SK-N-SH (cell line): ENCODE data around the gene ASB4. TPM values are rescaled to one million over a fixed set of nuclear protein-coding genes. Genes with fewer than 3 reads are reported as not detected.

Experiments
- CTCF ChIA-PET: fragments of 300-600, 350-600 bp; formaldehyde crosslinking; extraction: SDS; loops from one replicate; lab custom pipeline; 2021; lab: Yijun Ruan, JAX
- POLR2A ChIA-PET: fragments of 350-600 bp; sonication (Branson Sonifier 250); formaldehyde crosslinking; extraction: SDS; loops from one replicate; lab custom pipeline; 2020; ENCODE audit warnings: antibody characterized with exemption, inconsistent platforms; lab: Yijun Ruan, JAX
- DNase-seq: peaks from one replicate; pipeline ENCODE4 v3.0.0; 2012
- H2AFZ ChIP-seq: fragments of 200-600 bp; sonication (generic); 2 replicates; pipeline ENCODE4 v1.8.1; 2016; ENCODE audit warnings: antibody characterized with exemption, mild to moderate bottlenecking, low read depth
- H3F3A ChIP-seq: fragments of 200-600 bp; sonication (generic); replicated peaks from 2 replicates; pipeline ENCODE3; 2016; ENCODE audit warnings: antibody characterized with exemption, mild to moderate bottlenecking; ENCODE audit not compliant: insufficient read depth
- H3K27ac ChIP-seq, 2 experiments: fragments of 200-500 bp in 1 of 2; fragments of 200-600 bp in 1 of 2; sonication (Bioruptor generic) in 1 of 2; sonication (generic), shearing (Covaris generic) in 1 of 2; 2 replicates each; pipeline versions ENCODE4 v1.5.1 to v1.6.1; 2014 to 2016; ENCODE audit warnings: low read depth in 2 of 2, inconsistent platforms in 1 of 2, low read length in 1 of 2, mild to moderate bottlenecking in 1 of 2, mixed read lengths in 1 of 2
- H3K27me3 ChIP-seq: fragments of 200-600 bp; sonication (generic), shearing (Covaris generic); 2 replicates; pipeline ENCODE4 v1.6.1; 2016; ENCODE audit warnings: mixed run types; ENCODE audit not compliant: insufficient read depth
- H3K36me3 ChIP-seq, 2 experiments: fragments of 200-500 bp in 1 of 2; fragments of 200-600 bp in 1 of 2; sonication (Bioruptor generic) in 1 of 2; sonication (generic) in 1 of 2; replicated peaks in 1 of 2; 2 replicates each; pipeline versions ENCODE3 to v1.5.1; 2014 to 2016; ENCODE audit warnings: low read length in 1 of 2, mild to moderate bottlenecking in 1 of 2; ENCODE audit not compliant: insufficient read depth in 2 of 2, control insufficient read depth in 1 of 2
- H3K4me1 ChIP-seq, 2 experiments: fragments of 200-500 bp in 1 of 2; fragments of 200-600 bp in 1 of 2; sonication (Bioruptor generic) in 1 of 2; sonication (generic), shearing (Covaris generic) in 1 of 2; 2 replicates each; pipeline versions ENCODE4 v1.5.1 to v1.6.1; 2014 to 2016; ENCODE audit warnings: low read depth in 1 of 2, low read length in 1 of 2, mixed run types in 1 of 2; ENCODE audit not compliant: insufficient read depth in 2 of 2, control insufficient read depth in 1 of 2
- H3K4me2 ChIP-seq: fragments of 200-600 bp; sonication (generic), shearing (Covaris generic); 2 replicates; pipeline ENCODE4 v1.6.1; 2017; ENCODE audit warnings: mixed run types
- H3K4me3 ChIP-seq, 2 experiments: fragments of 200-500 bp in 1 of 2; fragments of 200-600 bp in 1 of 2; sonication (Bioruptor generic) in 1 of 2; sonication (generic), shearing (Covaris generic) in 1 of 2; 2 replicates each; pipeline versions ENCODE4 v1.5.1 to v1.8.1; 2014 to 2016; ENCODE audit warnings: low read depth in 2 of 2, inconsistent platforms in 1 of 2, low read length in 1 of 2, mild to moderate bottlenecking in 1 of 2, mixed read lengths in 1 of 2, moderate library complexity in 1 of 2
- H3K79me2 ChIP-seq: fragments of 200-600 bp; sonication (generic); 2 replicates; pipeline ENCODE4 v1.8.1; 2017; ENCODE audit warnings: mild to moderate bottlenecking; ENCODE audit not compliant: insufficient read depth
- H3K9ac ChIP-seq: fragments of 200-600 bp; sonication (generic); 2 replicates; pipeline ENCODE4 v1.6.1; 2017; ENCODE audit warnings: mixed run types
- H3K9me2 ChIP-seq: fragments of 200-600 bp; sonication (generic); 2 replicates; pipeline ENCODE4 v1.6.1; 2017; ENCODE audit warnings: mixed run types
- H3K9me3 ChIP-seq: fragments of 200-600 bp; sonication (generic); 2 replicates; pipeline ENCODE4 v1.6.1; 2017; ENCODE audit warnings: mixed run types, mild to moderate bottlenecking, moderate library complexity
- H4K20me1 ChIP-seq: fragments of 200-600 bp; sonication (generic); 2 replicates; pipeline ENCODE4 v1.6.1; 2017; ENCODE audit warnings: mild to moderate bottlenecking, mixed run types; ENCODE audit not compliant: insufficient read depth
- ELF1 ChIP-seq: IDR thresholded peaks from 2 replicates; pipeline ENCODE4 v1.4.0; 2012
- EZH2phosphoT487 ChIP-seq: fragments of 200-600 bp; sonication (generic); IDR thresholded peaks from 2 replicates; pipeline ENCODE4 v1.6.1; 2017; ENCODE audit warnings: low read depth, mixed run types, mild to moderate bottlenecking, antibody characterized with exemption, moderate library complexity, borderline replicate concordance
- NFIC ChIP-seq: IDR thresholded peaks from 2 replicates; pipeline ENCODE4 v1.4.0; 2012; ENCODE audit warnings: borderline replicate concordance
- RFX5 ChIP-seq: IDR thresholded peaks from 2 replicates; pipeline ENCODE4 v1.6.1; 2012; ENCODE audit warnings: mild to moderate bottlenecking, improper control_type of control experiment, low read length
- RXRA ChIP-seq: IDR thresholded peaks from 2 replicates; pipeline ENCODE4 v1.4.0; 2012; ENCODE audit warnings: low read depth, mild to moderate bottlenecking, borderline replicate concordance
- SIN3A ChIP-seq: IDR thresholded peaks from 2 replicates; pipeline ENCODE4 v1.6.1; 2012; ENCODE audit warnings: low read depth, mild to moderate bottlenecking, low read length, moderate library complexity, borderline replicate concordance
- SMC3 ChIP-seq: IDR thresholded peaks from 2 replicates; pipeline ENCODE4 v1.6.1; 2012; ENCODE audit warnings: low read depth, low read length, improper control_type of control experiment
- WGBS: methylation state at CpG from one replicate; pipeline ENCODE4 v1.1.6; 2017; ENCODE audit warnings: low lambda C conversion rate; 5-methylcytosine and 5-hydroxymethylcytosine counted together
- polyA plus RNA-seq, 3 experiments: library from polyadenylated mRNA; depleted of rRNA; stranded (reverse); fragments of >200 nt; gene quantifications; 2 replicates each; pipeline ENCODE4 v1.2.3, GENCODE V29; 2012
- TF ChIP-seq, protein P1 (sequence below): fragments of 200-600 bp; sonication (generic); IDR thresholded peaks from 2 replicates; pipeline ENCODE4 v1.6.1; 2017; ENCODE audit warnings: antibody characterized with exemption, mild to moderate bottlenecking, moderate library complexity
- TF ChIP-seq, protein P2 (sequence below): IDR thresholded peaks from 2 replicates; pipeline ENCODE4 v1.6.1; 2012; ENCODE audit warnings: mild to moderate bottlenecking, low read depth, low read length, moderate library complexity
- TF ChIP-seq, protein P3 (sequence below): IDR thresholded peaks from 2 replicates; pipeline ENCODE4; 2012

ASB4 gene
- polyA plus RNA-seq, 1 of the 3 experiments (the other 2 are of a cell fraction), result not detected

DNA sequence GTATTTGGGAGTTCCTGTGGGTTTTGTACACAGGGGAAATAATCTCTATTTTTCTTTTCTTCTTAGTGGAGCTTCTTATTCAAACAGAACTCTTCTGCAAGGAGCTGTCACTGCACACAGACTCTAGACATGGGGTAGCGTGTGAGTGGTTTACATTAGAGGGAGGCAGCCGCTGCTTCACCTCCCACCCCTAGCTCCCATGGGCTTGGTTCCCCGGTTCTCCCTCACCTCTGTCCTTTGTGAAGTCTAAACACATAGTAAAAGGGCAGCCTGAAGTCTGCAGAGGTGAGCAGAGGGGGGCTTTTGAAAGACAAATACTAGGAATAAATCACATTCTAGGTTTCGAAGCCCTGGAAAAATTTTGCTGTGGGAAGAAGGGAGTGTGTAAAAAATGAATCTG, 5.5 kb downstream of the ASB4 start (continued):
- TF ChIP-seq, protein P1, sequence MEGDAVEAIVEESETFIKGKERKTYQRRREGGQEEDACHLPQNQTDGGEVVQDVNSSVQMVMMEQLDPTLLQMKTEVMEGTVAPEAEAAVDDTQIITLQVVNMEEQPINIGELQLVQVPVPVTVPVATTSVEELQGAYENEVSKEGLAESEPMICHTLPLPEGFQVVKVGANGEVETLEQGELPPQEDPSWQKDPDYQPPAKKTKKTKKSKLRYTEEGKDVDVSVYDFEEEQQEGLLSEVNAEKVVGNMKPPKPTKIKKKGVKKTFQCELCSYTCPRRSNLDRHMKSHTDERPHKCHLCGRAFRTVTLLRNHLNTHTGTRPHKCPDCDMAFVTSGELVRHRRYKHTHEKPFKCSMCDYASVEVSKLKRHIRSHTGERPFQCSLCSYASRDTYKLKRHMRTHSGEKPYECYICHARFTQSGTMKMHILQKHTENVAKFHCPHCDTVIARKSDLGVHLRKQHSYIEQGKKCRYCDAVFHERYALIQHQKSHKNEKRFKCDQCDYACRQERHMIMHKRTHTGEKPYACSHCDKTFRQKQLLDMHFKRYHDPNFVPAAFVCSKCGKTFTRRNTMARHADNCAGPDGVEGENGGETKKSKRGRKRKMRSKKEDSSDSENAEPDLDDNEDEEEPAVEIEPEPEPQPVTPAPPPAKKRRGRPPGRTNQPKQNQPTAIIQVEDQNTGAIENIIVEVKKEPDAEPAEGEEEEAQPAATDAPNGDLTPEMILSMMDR, result no peak
- TF ChIP-seq, protein P2, sequence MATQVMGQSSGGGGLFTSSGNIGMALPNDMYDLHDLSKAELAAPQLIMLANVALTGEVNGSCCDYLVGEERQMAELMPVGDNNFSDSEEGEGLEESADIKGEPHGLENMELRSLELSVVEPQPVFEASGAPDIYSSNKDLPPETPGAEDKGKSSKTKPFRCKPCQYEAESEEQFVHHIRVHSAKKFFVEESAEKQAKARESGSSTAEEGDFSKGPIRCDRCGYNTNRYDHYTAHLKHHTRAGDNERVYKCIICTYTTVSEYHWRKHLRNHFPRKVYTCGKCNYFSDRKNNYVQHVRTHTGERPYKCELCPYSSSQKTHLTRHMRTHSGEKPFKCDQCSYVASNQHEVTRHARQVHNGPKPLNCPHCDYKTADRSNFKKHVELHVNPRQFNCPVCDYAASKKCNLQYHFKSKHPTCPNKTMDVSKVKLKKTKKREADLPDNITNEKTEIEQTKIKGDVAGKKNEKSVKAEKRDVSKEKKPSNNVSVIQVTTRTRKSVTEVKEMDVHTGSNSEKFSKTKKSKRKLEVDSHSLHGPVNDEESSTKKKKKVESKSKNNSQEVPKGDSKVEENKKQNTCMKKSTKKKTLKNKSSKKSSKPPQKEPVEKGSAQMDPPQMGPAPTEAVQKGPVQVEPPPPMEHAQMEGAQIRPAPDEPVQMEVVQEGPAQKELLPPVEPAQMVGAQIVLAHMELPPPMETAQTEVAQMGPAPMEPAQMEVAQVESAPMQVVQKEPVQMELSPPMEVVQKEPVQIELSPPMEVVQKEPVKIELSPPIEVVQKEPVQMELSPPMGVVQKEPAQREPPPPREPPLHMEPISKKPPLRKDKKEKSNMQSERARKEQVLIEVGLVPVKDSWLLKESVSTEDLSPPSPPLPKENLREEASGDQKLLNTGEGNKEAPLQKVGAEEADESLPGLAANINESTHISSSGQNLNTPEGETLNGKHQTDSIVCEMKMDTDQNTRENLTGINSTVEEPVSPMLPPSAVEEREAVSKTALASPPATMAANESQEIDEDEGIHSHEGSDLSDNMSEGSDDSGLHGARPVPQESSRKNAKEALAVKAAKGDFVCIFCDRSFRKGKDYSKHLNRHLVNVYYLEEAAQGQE, result no peak
- no peak for TF ChIP-seq SMC3
- no peak for TF ChIP-seq RXRA
- TF ChIP-seq RFX5, result no peak
- no peak for TF ChIP-seq ELF1
- no peak for TF ChIP-seq EZH2phosphoT487
- TF ChIP-seq, protein P3, sequence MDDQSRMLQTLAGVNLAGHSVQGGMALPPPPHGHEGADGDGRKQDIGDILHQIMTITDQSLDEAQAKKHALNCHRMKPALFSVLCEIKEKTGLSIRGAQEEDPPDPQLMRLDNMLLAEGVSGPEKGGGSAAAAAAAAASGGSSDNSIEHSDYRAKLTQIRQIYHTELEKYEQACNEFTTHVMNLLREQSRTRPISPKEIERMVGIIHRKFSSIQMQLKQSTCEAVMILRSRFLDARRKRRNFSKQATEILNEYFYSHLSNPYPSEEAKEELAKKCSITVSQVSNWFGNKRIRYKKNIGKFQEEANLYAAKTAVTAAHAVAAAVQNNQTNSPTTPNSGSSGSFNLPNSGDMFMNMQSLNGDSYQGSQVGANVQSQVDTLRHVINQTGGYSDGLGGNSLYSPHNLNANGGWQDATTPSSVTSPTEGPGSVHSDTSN, result no peak
- no peak for TF ChIP-seq SIN3A
- TF ChIP-seq, all 33 proteins: peak for 0

DNA sequence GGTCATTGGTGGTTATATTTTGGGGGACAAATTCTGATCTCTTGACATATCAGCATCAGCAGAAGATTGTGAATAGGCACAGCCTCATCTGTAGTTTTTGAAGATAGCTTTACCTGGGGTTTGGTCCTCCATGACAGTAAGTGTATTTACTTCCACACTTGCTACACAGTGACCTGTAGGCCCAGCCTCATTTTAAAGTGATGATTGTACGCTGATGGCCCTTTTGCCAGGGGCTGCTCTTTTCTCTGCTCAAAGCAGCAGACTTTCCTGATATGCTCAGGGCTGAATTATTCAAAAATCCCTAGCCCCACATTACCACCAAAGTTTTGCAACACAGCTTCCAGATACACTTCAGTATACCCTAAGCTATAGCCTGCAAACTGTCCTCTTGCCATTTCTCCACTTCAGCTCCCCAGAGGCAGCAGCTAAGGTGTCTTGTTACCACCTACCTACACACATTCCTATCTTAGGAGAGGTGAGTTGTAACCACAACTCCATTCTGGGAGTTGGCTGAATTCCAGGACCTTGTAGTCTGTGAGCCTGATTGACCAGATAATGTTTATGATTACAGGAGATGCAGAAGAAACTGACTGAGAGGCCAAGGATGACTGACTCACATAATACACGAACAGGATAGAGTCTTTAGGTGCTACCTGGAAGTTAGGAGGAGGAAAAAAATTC, 6.0 kb downstream of the ASB4 start:
- DNase-seq, result no peak
- H3K9me2 ChIP-seq, result no peaks in the 10 kb centered on the region
- no peak overlapping the region for H3K9ac ChIP-seq
- CTCF ChIA-PET, result interaction anchor here (2.8 to 8.9 kb wide), 2 partner anchors 15 to 20 kb away, joined by 13 to 109 read pairs; no protein-coding TSS in a partner anchor
- H3K4me2 ChIP-seq, result no peak overlapping the region
- H3K27me3 ChIP-seq, result no peaks in the 10 kb centered on the region
- H2AFZ ChIP-seq, result no peak overlapping the region
- no peak overlapping the region for H3K27ac ChIP-seq
- WGBS, result 47% methylated on average over 2 of the region's 2 CpGs
- no peaks in the 10 kb centered on the region for H4K20me1 ChIP-seq
- no peak overlapping the region for H3K4me3 ChIP-seq
- TF ChIP-seq NFIC (peak; percentile 61), ELF1 (no peak)
- no peaks in the 10 kb centered on the region for H3K36me3 ChIP-seq
- POLR2A ChIA-PET, result no interaction called here
- no peaks in the 10 kb centered on the region for H3K9me3 ChIP-seq
- H3F3A ChIP-seq, result no peaks in the 10 kb centered on the region
- H3K79me2 ChIP-seq, result no peaks in the 10 kb centered on the region
- no peaks in the 10 kb centered on the region for H3K4me1 ChIP-seq
